Measurements from ENCODE around the gene RNASE9. TPM values are rescaled to one million over a fixed set of nuclear protein-coding genes. Genes with fewer than 3 reads are reported as not detected.

Gene RNASE9
- total and polyA plus RNA-seq, 3 donors from 2014 or later: not detected

DNA sequence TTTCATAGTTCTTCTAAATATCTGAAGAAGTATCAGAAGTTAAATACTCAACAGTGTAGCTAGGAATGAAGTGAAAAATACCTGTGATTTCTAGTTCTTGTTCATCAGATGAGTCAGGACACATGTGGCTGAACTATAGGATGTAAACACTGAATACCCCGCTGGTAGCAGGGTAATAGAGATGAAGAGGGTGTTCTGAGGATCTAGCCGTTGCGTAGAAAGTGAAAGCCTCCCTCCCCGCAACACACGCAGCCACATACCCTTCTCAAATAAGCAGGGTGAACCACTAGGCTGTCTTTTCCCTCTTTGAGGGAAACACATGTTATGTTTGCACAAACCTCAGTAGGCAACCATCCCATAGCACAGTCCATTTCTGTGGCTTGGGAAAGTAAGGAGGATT lies 46.8 kb upstream of the RNASE9 start:
- Histone ChIP-seq H3K4me1 (no peaks in the 10 kb centered on the region), H3K27me3 (no peaks in the 10 kb centered on the region), H3K27ac (no peak overlapping the region), H3K9me3 (no peaks in the 10 kb centered on the region), H3K36me3 (ENCODE audit: low read depth, missing control alignments) (no peaks in the 10 kb centered on the region), H3K4me3 (no peak overlapping the region)
- intact Hi-C loops (cut with DNase I; ENCODE audit: low total_unique reads): loop anchor here (10.0 kb wide), 1 partner anchor 283 kb away; no protein-coding TSS in a partner anchor
- DNase-seq: no peak
- WGBS, 2 donors: 60 to 80% methylated on average over 5 of the region's 5 CpGs
- TF ChIP-seq, protein P1, sequence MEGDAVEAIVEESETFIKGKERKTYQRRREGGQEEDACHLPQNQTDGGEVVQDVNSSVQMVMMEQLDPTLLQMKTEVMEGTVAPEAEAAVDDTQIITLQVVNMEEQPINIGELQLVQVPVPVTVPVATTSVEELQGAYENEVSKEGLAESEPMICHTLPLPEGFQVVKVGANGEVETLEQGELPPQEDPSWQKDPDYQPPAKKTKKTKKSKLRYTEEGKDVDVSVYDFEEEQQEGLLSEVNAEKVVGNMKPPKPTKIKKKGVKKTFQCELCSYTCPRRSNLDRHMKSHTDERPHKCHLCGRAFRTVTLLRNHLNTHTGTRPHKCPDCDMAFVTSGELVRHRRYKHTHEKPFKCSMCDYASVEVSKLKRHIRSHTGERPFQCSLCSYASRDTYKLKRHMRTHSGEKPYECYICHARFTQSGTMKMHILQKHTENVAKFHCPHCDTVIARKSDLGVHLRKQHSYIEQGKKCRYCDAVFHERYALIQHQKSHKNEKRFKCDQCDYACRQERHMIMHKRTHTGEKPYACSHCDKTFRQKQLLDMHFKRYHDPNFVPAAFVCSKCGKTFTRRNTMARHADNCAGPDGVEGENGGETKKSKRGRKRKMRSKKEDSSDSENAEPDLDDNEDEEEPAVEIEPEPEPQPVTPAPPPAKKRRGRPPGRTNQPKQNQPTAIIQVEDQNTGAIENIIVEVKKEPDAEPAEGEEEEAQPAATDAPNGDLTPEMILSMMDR (IDR thresholded peaks at IDR 0.05): no peak

DNA sequence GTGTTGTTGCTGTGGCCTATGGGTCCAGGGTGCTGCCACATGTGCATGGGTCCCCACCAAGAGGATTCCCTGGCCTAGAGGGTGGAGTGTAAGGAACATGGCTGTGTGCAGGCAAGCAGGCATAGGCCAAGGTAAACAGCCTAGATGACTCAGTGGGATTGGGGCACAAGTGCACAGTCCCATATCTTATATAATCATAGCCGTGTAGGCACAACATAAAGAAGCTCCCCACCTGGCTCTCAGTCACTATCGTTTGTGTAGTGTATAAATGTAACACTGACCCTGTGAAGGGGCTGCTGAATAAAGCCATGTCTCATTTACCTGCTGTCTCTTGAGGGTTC lies 46.0 kb upstream of the RNASE9 start:
- no peaks in the 10 kb centered on the region for H3K9me3 ChIP-seq
- TF ChIP-seq, protein P1 (IDR thresholded peaks at IDR 0.05): no peak
- TF ChIP-seq POLR2A (IDR thresholded peaks at IDR 0.05): no peak
- H3K27me3 ChIP-seq: no peaks in the 10 kb centered on the region
- no peaks in the 10 kb centered on the region for H3K4me1 ChIP-seq
- no peaks in the 10 kb centered on the region for H3K36me3 ChIP-seq (ENCODE audit: low read depth, missing control alignments)
- no peak for DNase-seq
- H3K4me3 ChIP-seq: no peak overlapping the region
- 72 to 77% methylated on average over 2 of the region's 2 CpGs for WGBS, 2 donors
- H3K27ac ChIP-seq: no peak overlapping the region
- intact Hi-C loops (cut with DNase I; ENCODE audit: low total_unique reads): loop anchor here (10.0 kb wide), 1 partner anchor 282 kb away; no protein-coding TSS in a partner anchor

DNA sequence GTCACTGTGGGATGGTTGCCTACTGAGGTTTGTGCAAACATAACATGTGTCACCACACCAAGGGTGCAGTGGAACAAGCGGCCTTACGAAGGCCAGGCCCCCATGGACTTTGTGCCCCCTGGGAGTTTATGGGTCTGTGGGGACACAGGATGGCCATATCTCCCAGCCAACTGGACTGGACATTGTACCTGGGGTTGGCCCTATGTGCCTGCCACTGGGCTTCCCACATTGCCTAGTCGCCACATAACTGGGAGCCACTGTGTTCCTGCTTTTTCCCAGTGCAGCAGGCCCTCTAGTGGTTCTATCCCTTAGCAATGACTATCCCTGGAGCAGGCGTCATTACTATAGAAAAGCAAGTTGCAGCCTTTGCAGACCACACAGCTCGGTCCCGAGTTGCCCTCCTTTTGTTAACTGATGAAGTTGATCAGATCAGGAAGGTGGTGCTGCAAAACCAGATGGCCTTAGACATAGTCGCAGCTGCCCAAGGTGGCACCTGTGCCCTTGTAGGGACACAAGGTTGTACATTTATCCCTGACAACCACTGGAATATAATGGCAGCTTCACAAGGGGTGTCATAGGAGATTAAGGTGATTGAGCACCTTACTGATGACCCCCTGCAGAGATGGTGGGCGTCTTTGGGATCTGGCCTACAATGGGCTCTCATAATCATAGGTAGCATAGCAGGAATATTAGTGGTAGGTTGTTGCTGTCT lies 45.5 kb upstream of the RNASE9 start:
- DNase-seq: peak; percentile 72

DNA sequence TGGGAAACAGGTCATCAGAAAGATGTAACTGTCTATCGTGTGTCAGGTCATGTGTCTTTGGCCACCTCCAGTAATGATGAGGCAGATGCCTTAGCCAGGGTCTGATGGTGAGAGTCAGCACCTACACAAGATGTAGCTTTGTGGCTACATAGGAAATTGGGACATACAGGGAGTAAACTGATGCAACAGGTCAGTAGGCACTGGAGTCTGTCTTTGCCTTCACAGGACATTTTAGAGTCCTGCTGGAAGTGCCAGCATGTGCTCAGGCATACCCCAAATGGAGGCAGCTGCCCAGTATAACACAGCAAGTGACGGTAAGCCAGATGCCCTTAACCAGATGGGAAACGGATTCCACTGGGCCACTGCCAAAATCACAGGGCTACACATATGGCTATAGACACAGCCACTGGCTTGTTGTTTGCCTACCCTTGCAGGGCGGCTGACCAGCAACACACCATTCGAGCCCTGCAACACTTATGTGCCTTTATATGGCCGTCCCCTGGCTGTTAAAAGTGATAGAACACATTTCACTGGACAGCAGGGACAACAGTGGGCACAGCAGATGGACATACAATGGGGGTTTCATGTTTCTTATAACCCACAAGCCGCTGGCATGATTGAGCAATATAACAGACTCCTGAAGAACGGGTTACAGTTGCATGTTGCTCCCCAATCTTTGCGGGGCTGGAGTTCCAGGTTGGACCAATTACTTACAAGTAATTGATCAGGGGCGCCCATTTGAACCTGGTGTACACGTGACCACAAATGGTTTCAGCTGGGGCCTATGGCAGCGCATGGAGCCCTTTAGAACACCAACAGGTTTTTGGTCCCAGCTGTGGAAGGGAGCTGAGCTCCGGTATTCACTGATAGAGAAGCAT lies 43.2 kb upstream of the RNASE9 start:
- 81 to 85% methylated on average over 13 of the region's 13 CpGs for WGBS, 2 donors
- H3K27ac ChIP-seq: no peak overlapping the region
- H3K4me1 ChIP-seq: no peaks in the 10 kb centered on the region
- no peaks in the 10 kb centered on the region for H3K9me3 ChIP-seq
- H3K36me3 ChIP-seq (ENCODE audit: low read depth, missing control alignments): no peaks in the 10 kb centered on the region
- intact Hi-C loops (cut with DNase I; ENCODE audit: low total_unique reads): loop anchor here (10.0 kb wide), 1 partner anchor 279 kb away; no protein-coding TSS in a partner anchor
- H3K4me3 ChIP-seq: no peak overlapping the region
- DNase-seq: no peak
- H3K27me3 ChIP-seq: no peaks in the 10 kb centered on the region
- TF ChIP-seq, protein P1 (IDR thresholded peaks at IDR 0.05): no peak
- no peak for TF ChIP-seq POLR2A (IDR thresholded peaks at IDR 0.05)

More for the DNA sequence above, 45.5 kb upstream of the RNASE9 start:
- intact Hi-C loops (cut with DNase I; ENCODE audit: low total_unique reads): loop anchor here (10.0 kb wide), 1 partner anchor 282 kb away; no protein-coding TSS in a partner anchor
- H3K27ac ChIP-seq: no peak overlapping the region
- H3K36me3 ChIP-seq (ENCODE audit: low read depth, missing control alignments): no peaks in the 10 kb centered on the region
- H3K4me3 ChIP-seq: no peak overlapping the region
- H3K9me3 ChIP-seq: no peaks in the 10 kb centered on the region
- TF ChIP-seq POLR2A (IDR thresholded peaks at IDR 0.05): no peak
- TF ChIP-seq, protein P1 (IDR thresholded peaks at IDR 0.05): peak in 2 of 3 experiments; percentile 35 to 49
- H3K27me3 ChIP-seq: no peaks in the 10 kb centered on the region
- WGBS, 2 donors: 50 to 55% methylated on average over 6 to 8 of the region's 8 CpGs
- H3K4me1 ChIP-seq: no peaks in the 10 kb centered on the region

Measured in testis (tissue), 3 donors.